WTC11 (cell line): ENCODE measurements around the gene FHAD1.

Experiments used
- ATF1 ChIP-seq: sonication (generic); formaldehyde crosslinking; IDR thresholded peaks from 2 replicates; pipeline ENCODE4 v1.8.1; 2023; ENCODE audit warnings: mild to moderate bottlenecking, moderate library complexity, missing genetic modification reagents
- CTCF ChIP-seq: fragments of 200-600 bp; IDR thresholded peaks from 2 replicates; pipeline ENCODE4 v1.8.0; 2022; ENCODE audit warnings: antibody characterized with exemption
- ESRRA ChIP-seq: sonication (generic); formaldehyde crosslinking; IDR thresholded peaks from 2 replicates; pipeline ENCODE4 v1.8.1; 2022; ENCODE audit warnings: mild to moderate bottlenecking, missing genetic modification reagents, borderline replicate concordance
- ETV6 ChIP-seq: sonication (generic); formaldehyde crosslinking; IDR thresholded peaks from 2 replicates; pipeline ENCODE4 v1.8.1; 2022; ENCODE audit warnings: mild to moderate bottlenecking, missing genetic modification reagents
- MAX ChIP-seq: sonication (generic); formaldehyde crosslinking; IDR thresholded peaks from 2 replicates; pipeline ENCODE4 v1.8.0; 2022; ENCODE audit warnings: mild to moderate bottlenecking, missing genetic modification reagents
- SMAD3 ChIP-seq: sonication (generic); formaldehyde crosslinking; IDR thresholded peaks from 2 replicates; pipeline ENCODE4 v1.8.0; 2022; ENCODE audit warnings: missing genetic modification reagents, mild to moderate bottlenecking, borderline replicate concordance
- USF1 ChIP-seq: sonication (generic); formaldehyde crosslinking; IDR thresholded peaks from 2 replicates; pipeline ENCODE4 v1.8.0; 2022; ENCODE audit warnings: mild to moderate bottlenecking, missing genetic modification reagents
- USF2 ChIP-seq: sonication (generic); formaldehyde crosslinking; IDR thresholded peaks from 2 replicates; pipeline ENCODE4 v1.8.1; 2023; ENCODE audit warnings: mild to moderate bottlenecking, missing genetic modification reagents, moderate library complexity
- ZNF219 ChIP-seq: sonication (generic); formaldehyde crosslinking; IDR thresholded peaks from 2 replicates; pipeline ENCODE4 v1.8.0; 2023; ENCODE audit warnings: missing genetic modification reagents, mild to moderate bottlenecking, borderline replicate concordance
- ZNF416 ChIP-seq: fragments of 250-450 bp; sonication (Bioruptor Pico); IDR thresholded peaks from 2 replicates; pipeline ENCODE4 v1.9.0; 2021; ENCODE audit warnings: mild to moderate bottlenecking, inconsistent platforms

GRCh38 chr1:15262003-15262377 is 15.0 kb downstream of the FHAD1 start:
- TF ChIP-seq USF1 (CRISPR knock-in tag) (no peak), ATF1 (no peak), CTCF (no peak), ZNF416 (CRISPR knock-in tag) (no peak), SMAD3 (CRISPR knock-in tag) (no peak), ETV6 (CRISPR knock-in tag) (no peak), ZNF219 (no peak), MAX (CRISPR knock-in tag) (no peak), USF2 (CRISPR knock-in tag) (no peak), ESRRA (CRISPR knock-in tag) (no peak)
